NAMALWA (cell line): ENCODE measurements around the gene GTF2F1.
"Not testable (repeated sequence)": the region's sequence is repeated elsewhere in the genome, so short reads cannot be mapped to it uniquely, and the experiment has no call there.

Experiments
- DNase-seq: peaks from one replicate; pipeline ENCODE4 v3.0.0-alpha.2; 2015; ENCODE audit warnings: low spot score

The GTF2F1 gene

GRCh38 chr19:6393074-6393982 lies at the start of gene GTF2F1:
Gene GTF2F1, minus strand, starts transcription at chr19:6393164. Its CDS starts 169 bp downstream, at chr19:6392995.
- peak; percentile 98 for DNase-seq

- no peak for DNase-seq
Measured at GRCh38 chr19:6442087-6442688, 49.2 kb upstream of the GTF2F1 start.

GRCh38 chr19:6440905-6441304 lies 47.9 kb upstream of the GTF2F1 start:
- no peak for DNase-seq

- DNase-seq, result no peak
Measured at GRCh38 chr19:6439743-6440142, 46.8 kb upstream of the GTF2F1 start.

- DNase-seq, result no peak
Measured at GRCh38 chr19:6433663-6434062, 40.7 kb upstream of the GTF2F1 start, which contains the start of gene SLC25A41. Gene SLC25A41, minus strand, starts transcription at chr19:6433763. Its CDS starts 70 bp downstream, at chr19:6433693.

GRCh38 chr19:6433165-6433564 lies 40.2 kb upstream of the GTF2F1 start:
- DNase-seq, result no peak

GRCh38 chr19:6431891-6432290 lies 38.9 kb upstream of the GTF2F1 start:
- DNase-seq, result no peak

- DNase-seq, result no peak
Measured at GRCh38 chr19:6429419-6430221, 36.7 kb upstream of the GTF2F1 start.

- not testable (repeated sequence) for DNase-seq
Measured at GRCh38 chr19:6428692-6429418, 35.9 kb upstream of the GTF2F1 start.

- no peak for DNase-seq
Measured at GRCh38 chr19:6427131-6427530, 34.2 kb upstream of the GTF2F1 start.

GRCh38 chr19:6425732-6426620 lies 33.0 kb upstream of the GTF2F1 start:
- DNase-seq, result peak; percentile 48

GRCh38 chr19:6424939-6425731 lies 32.2 kb upstream of the GTF2F1 start:
- peak; percentile 100 for DNase-seq

- DNase-seq, result no peak
Measured at GRCh38 chr19:6424195-6424938, 31.4 kb upstream of the GTF2F1 start, which contains the start of gene KHSRP. Gene KHSRP, minus strand, starts transcription at chr19:6424811. Its CDS starts 110 bp downstream, at chr19:6424701.

GRCh38 chr19:6423499-6424194 lies 30.7 kb upstream of the GTF2F1 start:
- DNase-seq, result peak; percentile 69

GRCh38 chr19:6421075-6422014 lies 28.4 kb upstream of the GTF2F1 start:
- DNase-seq, result no peak

- DNase-seq, result no peak
Measured at GRCh38 chr19:6418562-6418932, 25.6 kb upstream of the GTF2F1 start.
